Urinary bladder (tissue), 4 donors: Measurements from ENCODE around the gene OSBPL6. TPM values are rescaled to one million over a fixed set of nuclear protein-coding genes. Genes with fewer than 3 reads are reported as not detected.
A peak's percentile ranks its signal among the peaks of the same experiment; 100 is the strongest.

Experiments
- DNase-seq: peaks from one replicate; pipeline ENCODE4 v3.0.0-alpha.2; 2015; ENCODE audit errors: extremely low spot score
- H3K27ac ChIP-seq: one replicate; pipeline ENCODE4 v1.5.1; 2013; ENCODE audit warnings: low read depth, mild to moderate bottlenecking, moderate library complexity
- H3K36me3 ChIP-seq: one replicate; pipeline ENCODE4 v1.6.1; 2013; ENCODE audit warnings: mild to moderate bottlenecking, moderate library complexity; ENCODE audit not compliant: insufficient read depth
- H3K4me1 ChIP-seq: one replicate; pipeline ENCODE4 v1.6.1; 2013; ENCODE audit warnings: mild to moderate bottlenecking, moderate library complexity; ENCODE audit not compliant: insufficient read depth
- H3K4me3 ChIP-seq: one replicate; pipeline ENCODE4 v1.5.1; 2013; ENCODE audit warnings: low read depth, low read length
- WGBS: extraction: QIAGEN DNeasy Blood & Tissue Kit; methylation state at CpG from one replicate; pipeline ENCODE4 v1.1.7; 2013; 5-methylcytosine and 5-hydroxymethylcytosine counted together
- polyA plus RNA-seq: library from polyadenylated mRNA; stranded (reverse); fragments of 200-250 nt; gene quantifications from one replicate; pipeline ENCODE4 v1.2.3, GENCODE V29; 2013
- total RNA-seq: library from RNA; depleted of rRNA; stranded (reverse); fragments of >200 nt; gene quantifications from one replicate; pipeline ENCODE4 v1.2.3, GENCODE V29; 2014
- donor health status: healthy with polysubstance abuse.
- donor health status: healthy.

OSBPL6 gene
- total and polyA plus RNA-seq, 2 donors, result 1.4 to 1.9 TPM

DNA sequence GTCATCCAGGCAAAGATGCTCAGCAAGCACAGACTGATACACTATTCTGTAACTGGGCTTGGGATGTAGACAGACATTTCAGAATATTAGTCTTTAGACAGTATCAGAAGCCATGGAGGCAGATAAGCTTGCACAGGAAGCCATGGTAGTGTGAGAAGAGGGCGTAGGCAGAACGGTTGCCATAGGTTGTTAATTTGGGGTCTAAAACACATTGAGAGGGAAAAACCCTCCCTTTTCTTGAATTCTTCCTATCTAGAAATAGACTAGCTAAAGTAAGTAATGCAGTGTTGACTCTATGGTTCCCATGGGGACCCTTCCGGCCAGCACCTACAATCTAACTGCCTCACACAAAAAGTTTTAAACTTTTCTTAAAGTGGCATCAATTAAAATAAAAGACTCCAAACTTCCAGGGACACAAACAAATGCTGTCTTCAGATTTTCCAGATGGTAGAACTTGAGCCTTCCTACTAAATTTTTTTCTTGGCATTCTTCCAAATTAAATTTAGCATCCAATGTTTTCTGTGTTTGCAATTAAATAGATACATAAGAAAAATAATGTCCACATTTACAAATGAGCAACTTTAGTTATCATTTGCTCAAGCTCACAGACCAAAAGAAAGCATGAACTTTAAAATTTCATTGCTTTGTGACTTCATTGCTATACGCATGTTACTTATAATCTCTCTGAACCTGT is 254.8 kb downstream of the OSBPL6 start:
- Histone ChIP-seq H3K4me1 (no peaks in the 10 kb centered on the region), H3K4me3 (no peak overlapping the region), H3K36me3 (no peaks in the 10 kb centered on the region), H3K27ac (no peak overlapping the region)
- 63% methylated on average over 4 of the region's 4 CpGs for WGBS
- no peak for DNase-seq

DNA sequence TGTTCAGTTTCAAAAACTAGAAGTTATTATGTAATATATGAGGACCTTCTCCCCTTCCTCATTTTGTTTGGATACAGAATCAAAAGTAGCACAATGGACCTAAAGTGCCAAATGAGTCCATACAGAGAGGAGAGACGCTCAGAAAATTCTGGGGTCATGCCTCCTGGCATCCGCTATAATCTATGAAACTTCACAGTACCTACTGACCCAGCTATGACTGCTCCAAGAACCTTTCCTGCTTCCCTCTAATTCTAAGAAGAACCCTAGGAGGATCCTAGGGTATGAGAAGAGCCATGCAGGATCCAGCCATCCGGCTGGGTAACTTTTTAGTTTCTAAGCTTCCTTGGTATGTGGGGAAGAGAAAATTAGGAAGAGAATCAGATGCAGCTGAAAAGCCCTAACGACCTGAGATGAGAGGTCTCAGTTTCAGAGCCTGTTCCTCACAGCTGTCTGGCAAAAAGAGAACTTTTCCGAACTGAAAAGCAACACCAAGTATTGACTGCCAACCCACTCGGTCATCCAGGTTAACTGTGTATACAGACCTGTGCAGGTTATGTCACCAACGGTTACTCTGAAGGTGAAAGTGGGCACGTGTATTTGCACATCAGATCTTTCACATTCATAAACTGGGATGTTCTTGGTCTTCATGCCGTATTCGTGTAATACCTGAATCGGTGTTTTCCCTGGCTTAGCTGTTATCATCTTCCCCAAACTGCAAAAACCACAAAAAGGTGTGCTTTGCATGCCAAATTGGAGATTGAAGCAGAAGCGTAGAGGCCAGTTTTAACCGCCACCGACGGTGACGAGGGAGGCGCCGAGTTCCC is 255.6 kb downstream of the OSBPL6 start:
- Histone ChIP-seq H3K4me1 (no peaks in the 10 kb centered on the region), H3K27ac (peak overlapping the region; percentile 98), H3K36me3 (no peaks in the 10 kb centered on the region), H3K4me3 (peak overlapping the region; percentile 72)
- DNase-seq, result no peak
- 6% methylated on average over 18 of the region's 18 CpGs for WGBS

DNA sequence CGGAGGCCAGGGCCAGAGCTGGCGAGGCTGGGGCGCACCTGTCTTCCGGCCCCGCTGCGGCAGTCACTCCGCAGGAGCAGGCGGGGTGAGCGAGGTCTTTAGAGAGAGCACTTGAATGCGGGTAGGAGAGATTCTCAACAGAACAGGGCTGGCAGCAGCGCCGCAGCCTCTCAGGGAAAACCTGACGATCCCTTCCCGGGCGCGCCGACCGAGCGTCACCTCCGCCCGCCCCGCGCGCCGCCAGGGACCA is 256.1 kb downstream of the OSBPL6 start:
- no peaks in the 10 kb centered on the region for H3K4me1 ChIP-seq
- WGBS, result under 1% methylated on average over 25 of the region's 25 CpGs
- peak overlapping the region; percentile 98 for H3K27ac ChIP-seq
- H3K4me3 ChIP-seq, result peak overlapping the region; percentile 72
- no peaks in the 10 kb centered on the region for H3K36me3 ChIP-seq
- DNase-seq, result no peak

DNA sequence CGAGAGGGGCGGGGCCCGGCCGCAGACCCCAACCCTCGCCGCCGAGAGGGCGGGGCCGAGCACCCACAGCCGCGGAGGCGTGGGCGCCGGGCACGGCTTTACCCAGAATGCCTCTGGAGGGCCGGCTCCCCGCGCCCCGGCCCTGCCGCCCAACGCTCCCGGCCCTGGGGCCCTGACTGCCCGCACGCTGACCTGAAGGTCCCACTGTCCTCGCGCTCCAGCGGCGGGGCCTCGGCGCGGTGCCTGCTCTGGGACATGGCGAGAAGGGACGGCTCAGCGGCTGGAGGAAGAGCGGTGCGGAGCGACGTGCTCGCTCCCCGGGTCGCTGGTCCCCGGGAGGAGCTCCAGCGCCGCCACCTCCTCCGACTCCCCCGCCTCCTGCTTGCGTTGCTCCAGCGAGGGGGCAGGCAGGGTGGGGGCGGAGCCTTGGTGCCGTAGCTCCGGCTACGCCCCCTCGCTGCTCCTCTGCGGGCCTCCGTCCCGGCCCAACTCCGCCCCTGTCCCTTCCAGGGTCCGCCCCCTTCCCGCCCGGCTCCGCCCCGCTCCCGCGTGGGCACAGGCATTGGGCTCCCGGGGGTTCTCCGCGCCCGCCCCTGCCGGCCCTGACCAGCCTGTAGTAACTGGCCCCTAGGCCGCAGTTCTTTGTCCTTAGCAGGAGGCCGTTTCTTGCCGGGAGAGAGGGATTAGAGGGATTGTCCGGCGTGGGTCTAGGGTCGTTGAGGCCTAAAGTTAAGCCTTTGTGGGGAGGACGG is 256.6 kb downstream of the OSBPL6 start, which contains the start of the genes PJVK and PRKRA:
TSS of gene PJVK (plus strand) at position 605 of the 752 bp plus-strand sequence. CDS start 2,032 bp downstream, outside the sequence.
TSS of gene PRKRA (minus strand) at position 402 of the 752 bp plus-strand sequence. CDS start at position 257, 145 bp downstream.
- WGBS, result under 1% methylated on average over 76 of the region's 76 CpGs
- H3K4me3 ChIP-seq, result peak within 1 kb of the TSS; percentile 72
- H3K36me3 ChIP-seq, result no peaks in the 10 kb centered on the region
- no peaks in the 10 kb centered on the region for H3K4me1 ChIP-seq
- H3K27ac ChIP-seq, result peak within 1 kb of the TSS; percentile 98
- DNase-seq, result peak; percentile 92

DNA sequence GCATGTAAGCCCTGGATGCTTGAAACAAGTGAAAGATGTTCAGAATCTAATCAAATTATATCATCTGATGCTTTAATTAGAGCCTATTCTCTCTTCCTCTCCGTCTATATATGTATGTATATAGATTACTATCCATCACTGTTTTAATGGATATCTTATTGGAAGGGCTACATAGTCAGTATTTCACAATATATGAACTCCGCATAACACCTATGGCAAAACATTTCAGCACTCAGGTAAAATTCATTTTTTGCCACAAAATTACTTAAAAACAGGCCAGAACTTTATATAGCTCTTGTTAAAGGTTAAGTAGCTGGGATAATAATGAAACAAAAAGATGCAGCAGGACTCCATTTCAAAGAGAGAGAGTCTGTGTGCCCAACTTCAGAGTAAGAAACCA is 258.0 kb downstream of the OSBPL6 start:
- H3K36me3 ChIP-seq, result no peaks in the 10 kb centered on the region
- DNase-seq, result no peak
- H3K4me3 ChIP-seq, result no peak overlapping the region
- no peak overlapping the region for H3K27ac ChIP-seq
- no peaks in the 10 kb centered on the region for H3K4me1 ChIP-seq
- 95% methylated on average over 2 of the region's 2 CpGs for WGBS

Other genes with a start within 250 kb of the OSBPL6 start
- 1.3 TPM for gene PDE11A, start 121.7 kb upstream of the OSBPL6 start, total RNA-seq
- gene PDE11A, start 121.7 kb upstream of the OSBPL6 start, polyA plus RNA-seq, result 0.11 TPM
- 30.8 TPM for gene RBM45, start 82.1 kb upstream of the OSBPL6 start, total RNA-seq
- gene RBM45, start 82.1 kb upstream of the OSBPL6 start, polyA plus RNA-seq, result 7.3 TPM